Fibroblast of pulmonary artery (primary cell): ENCODE results near the gene MAGI2.

Experiments
- DNase-seq: peaks from one replicate; pipeline ENCODE4 v3.0.0-alpha.2; 2010; ENCODE audit warnings: low read depth
- H3K4me3 ChIP-seq: replicated peaks from 2 replicates; pipeline ENCODE4 v1.5.1; 2011; ENCODE audit warnings: low read depth, mild to moderate bottlenecking, control low read depth, low read length, moderate library complexity
- CTCF ChIP-seq: IDR thresholded peaks from 2 replicates; pipeline ENCODE4 v1.5.1; 2011; ENCODE audit warnings: mild to moderate bottlenecking, control low read depth, low read length, inconsistent platforms; ENCODE audit errors: missing control alignments

The MAGI2 gene

GRCh38 chr7:78265486-78265885, 1188.0 kb downstream of the MAGI2 start:
- DNase-seq: no peak
- TF ChIP-seq CTCF: no peak
- H3K4me3 ChIP-seq: no peak overlapping the region

GRCh38 chr7:78265071-78265470, 1188.4 kb downstream of the MAGI2 start:
- TF ChIP-seq CTCF: no peak
- H3K4me3 ChIP-seq: no peak overlapping the region
- DNase-seq: no peak

- no peak for TF ChIP-seq CTCF
Measured at GRCh38 chr7:78264105-78264504, 1189.4 kb downstream of the MAGI2 start.

GRCh38 chr7:78261739-78262138, 1191.7 kb downstream of the MAGI2 start:
- no peak overlapping the region for H3K4me3 ChIP-seq
- TF ChIP-seq CTCF: no peak
- no peak for DNase-seq

More at GRCh38 chr7:78264105-78264504, 1189.4 kb downstream of the MAGI2 start:
- H3K4me3 ChIP-seq: no peak overlapping the region
- no peak for DNase-seq

GRCh38 chr7:78261302-78261701, 1192.2 kb downstream of the MAGI2 start:
- no peak for DNase-seq
- TF ChIP-seq CTCF: no peak
- no peak overlapping the region for H3K4me3 ChIP-seq

GRCh38 chr7:78260826-78261225, 1192.6 kb downstream of the MAGI2 start:
- no peak for TF ChIP-seq CTCF
- DNase-seq: no peak
- no peak overlapping the region for H3K4me3 ChIP-seq

- DNase-seq: no peak
Measured at GRCh38 chr7:78254726-78255055, 1198.8 kb downstream of the MAGI2 start.

More at GRCh38 chr7:78254726-78255055, 1198.8 kb downstream of the MAGI2 start:
- H3K4me3 ChIP-seq: no peak overlapping the region
- no peak for TF ChIP-seq CTCF
